DMS53 treated with DMSO at 0.1 percent for 48 hours (cell line): Measurements from ENCODE around the gene INKA2.

ENCODE experiments used
- DNase-seq: peaks from one replicate; lab custom pipeline; 2025; ENCODE audit not compliant: unreplicated experiment; lab: John Stamatoyannopoulos, UW

INKA2 gene

GRCh38 chr1:111706921-111707320 lies 32.3 kb downstream of the INKA2 start:
- no peak for DNase-seq

DNA sequence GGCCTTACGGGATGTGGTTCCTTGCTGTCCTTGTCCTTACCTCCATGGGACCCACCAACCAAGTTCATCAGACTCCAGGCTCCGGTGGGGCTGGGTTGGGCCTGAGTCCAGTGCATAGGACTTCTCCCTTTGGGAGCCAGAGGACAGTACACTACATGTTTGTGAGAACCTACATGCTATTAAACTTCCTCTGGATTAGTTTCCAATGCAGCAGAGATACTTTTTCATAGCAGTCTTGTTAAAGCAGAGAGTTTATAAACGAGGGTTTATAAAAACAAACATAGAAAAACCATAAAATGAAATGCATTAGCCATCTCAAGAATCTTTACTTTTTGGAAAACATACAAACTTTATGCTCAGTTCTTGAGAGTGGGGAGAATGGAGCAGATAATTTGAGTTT lies 33.4 kb downstream of the INKA2 start:
- DNase-seq, result no peak

GRCh38 chr1:111704776-111705175 lies 34.4 kb downstream of the INKA2 start:
- no peak for DNase-seq

DNA sequence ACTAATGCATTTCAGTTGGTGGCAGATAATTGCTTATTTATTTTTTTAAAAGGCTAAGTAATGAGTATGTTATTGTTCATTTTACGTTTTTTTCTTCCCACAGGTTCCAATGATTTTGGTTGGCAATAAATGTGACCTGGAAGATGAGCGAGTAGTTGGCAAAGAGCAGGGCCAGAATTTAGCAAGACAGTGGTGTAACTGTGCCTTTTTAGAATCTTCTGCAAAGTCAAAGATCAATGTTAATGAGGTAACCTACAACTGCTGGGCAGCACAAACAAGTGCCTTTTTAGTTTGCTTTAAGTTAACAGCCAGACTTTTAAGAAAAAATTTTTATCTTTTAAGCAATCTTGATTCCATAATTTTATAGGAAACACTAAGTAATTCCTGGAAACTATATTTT lies 35.0 kb downstream of the INKA2 start:
- no peak for DNase-seq

GRCh38 chr1:111702504-111703050 lies 36.6 kb downstream of the INKA2 start:
- no peak for DNase-seq

- no peak for DNase-seq
Observed at GRCh38 chr1:111699268-111699667, 39.9 kb downstream of the INKA2 start.

- DNase-seq, result no peak
Observed at GRCh38 chr1:111696330-111696729, 42.9 kb downstream of the INKA2 start.

DNA sequence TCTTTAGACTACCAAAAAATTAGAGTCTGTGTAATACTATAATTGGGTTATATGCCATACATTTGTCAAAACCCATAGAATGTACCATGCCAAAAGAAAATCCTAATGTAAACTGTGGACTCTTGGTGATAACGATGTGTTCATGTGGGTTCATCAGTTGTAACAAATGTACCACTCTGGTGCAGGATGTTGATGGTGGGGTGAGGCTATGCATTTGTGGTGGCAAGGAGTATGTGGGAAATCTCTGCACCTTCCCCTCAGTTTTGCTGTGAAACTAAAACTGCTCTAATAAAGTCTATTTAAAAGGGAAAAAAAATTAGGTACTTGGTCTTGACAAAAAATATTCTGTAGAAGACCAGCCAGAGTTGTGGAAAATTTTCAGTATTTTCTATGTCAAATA lies 43.4 kb downstream of the INKA2 start:
- DNase-seq, result no peak

DNA sequence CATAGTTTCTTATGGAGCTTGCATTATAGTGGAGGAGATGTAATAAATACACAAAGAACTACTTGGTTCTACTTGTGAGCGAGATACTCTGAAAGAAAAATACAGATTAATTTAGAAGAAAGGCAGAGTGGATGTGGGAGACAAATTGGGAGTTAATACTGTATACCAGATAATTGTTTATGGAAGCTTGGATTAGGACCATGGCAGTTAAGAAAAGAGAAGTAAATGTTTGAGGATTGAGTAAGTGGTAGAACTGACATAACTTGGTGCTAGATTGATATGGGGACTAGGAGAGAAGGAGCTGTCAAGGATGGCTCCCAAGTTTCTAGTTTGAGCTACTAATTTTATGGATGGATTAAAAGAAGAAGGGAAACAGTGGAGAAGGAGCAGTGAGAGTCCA lies 47.3 kb downstream of the INKA2 start:
- DNase-seq, result no peak

- DNase-seq, result no peak
Observed at GRCh38 chr1:111690306-111690617, 48.9 kb downstream of the INKA2 start.
